HG03103 (cell line): ENCODE data around the gene UBE2F.
"Not testable (repeated sequence)": the region's sequence is repeated elsewhere in the genome, so short reads cannot be mapped to it uniquely, and the experiment has no call there.

Experiments
- ATAC-seq: cut with Tn5 transposase; IDR thresholded peaks from one replicate; pipeline ENCODE4 v1.9.1; 2021; ENCODE audit warnings: low read depth; ENCODE audit not compliant: unreplicated experiment

The UBE2F gene

GRCh38 chr2:238013806-238014205 is 47.0 kb downstream of the UBE2F start:
- ATAC-seq = no peak

GRCh38 chr2:238015705-238016104 is 48.9 kb downstream of the UBE2F start:
- no peak for ATAC-seq

- no peak for ATAC-seq
These were observed 49.7 kb downstream of the UBE2F start for GRCh38 chr2:238016526-238016925.

- ATAC-seq = no peak
These were observed 53.1 kb downstream of the UBE2F start for GRCh38 chr2:238019962-238020361.

GRCh38 chr2:238020816-238021215 is 54.0 kb downstream of the UBE2F start:
- ATAC-seq = no peak

- no peak for ATAC-seq
These were observed 54.5 kb downstream of the UBE2F start for GRCh38 chr2:238021327-238021726.

GRCh38 chr2:238022594-238023157 is 55.9 kb downstream of the UBE2F start:
- no peak for ATAC-seq

GRCh38 chr2:238023608-238024007 is 56.8 kb downstream of the UBE2F start:
- no peak for ATAC-seq

GRCh38 chr2:238024986-238025385 is 58.2 kb downstream of the UBE2F start:
- no peak for ATAC-seq

- no peak for ATAC-seq
These were observed 59.0 kb downstream of the UBE2F start for GRCh38 chr2:238025741-238026360.

GRCh38 chr2:238027058-238027457 is 60.2 kb downstream of the UBE2F start:
- no peak for ATAC-seq

GRCh38 chr2:238027591-238028415 is 61.0 kb downstream of the UBE2F start:
- no peak for ATAC-seq

GRCh38 chr2:238029853-238030252 is 63.0 kb downstream of the UBE2F start:
- ATAC-seq = no peak

- no peak for ATAC-seq
These were observed 63.8 kb downstream of the UBE2F start for GRCh38 chr2:238030422-238031155.

- ATAC-seq = no peak
These were observed 64.9 kb downstream of the UBE2F start for GRCh38 chr2:238031751-238032150.

GRCh38 chr2:238032755-238033337 is 66.0 kb downstream of the UBE2F start:
- ATAC-seq = no peak

- ATAC-seq = not testable (repeated sequence)
These were observed 67.2 kb downstream of the UBE2F start for GRCh38 chr2:238033991-238034390.

- ATAC-seq = no peak
These were observed 71.4 kb downstream of the UBE2F start for GRCh38 chr2:238038203-238038602.

- no peak for ATAC-seq
These were observed 72.3 kb downstream of the UBE2F start for GRCh38 chr2:238039151-238039550.

GRCh38 chr2:238039985-238040384 is 73.2 kb downstream of the UBE2F start:
- no peak for ATAC-seq

GRCh38 chr2:238040918-238041317 is 74.1 kb downstream of the UBE2F start:
- ATAC-seq = no peak
